Measurements from ENCODE around the gene REP15. TPM values are rescaled to one million over a fixed set of nuclear protein-coding genes. Genes with fewer than 3 reads are reported as not detected.

The REP15 gene
- total and polyA plus RNA-seq, 12 donors: 3.2 to 10.6 (median 5.9) TPM

GRCh38 chr12:27686147-27686546, 10.1 kb upstream of the REP15 start:
- ATAC-seq (no peak), DNase-seq (no peak)
- no peak for TF ChIP-seq CTCF (IDR thresholded peaks at IDR 0.05)
- Histone ChIP-seq H3K4me1 (no peaks in the 10 kb centered on the region), H3K27ac (peak overlapping the region in 1 of 10 donors; percentile 3), H3K36me3 (peaks cover 0 to 100% (median 74%) of the 10 kb centered on the region in 9 donors), H3K4me3 (no peak overlapping the region), H3K9me3 (no peaks in the 10 kb centered on the region), H3K27me3 (no peaks in the 10 kb centered on the region)
- intact Hi-C loops (cut with DNase I): loop anchor here in 2 of 10 donors (10.0 kb wide), 2 partner anchors 351 to 371 kb away; partner anchors contain the start of gene BMAL2 (in 1 of the 2)

GRCh38 chr12:27688671-27689070, 7.6 kb upstream of the REP15 start:
- no peak overlapping the region for H3K27ac ChIP-seq
- H3K9me3 ChIP-seq: no peaks in the 10 kb centered on the region
- 92 to 95% methylated on average over 3 of the region's 3 CpGs for WGBS, 2 donors
- DNase-seq: no peak
- H3K4me3 ChIP-seq: no peak overlapping the region
- H3K36me3 ChIP-seq: peaks cover 0 to 100% (median 82%) of the 10 kb centered on the region in 9 donors
- ATAC-seq: no peak
- no peaks in the 10 kb centered on the region for H3K4me1 ChIP-seq
- TF ChIP-seq CTCF (IDR thresholded peaks at IDR 0.05): no peak
- H3K27me3 ChIP-seq: no peaks in the 10 kb centered on the region
- intact Hi-C loops (cut with DNase I): loop anchor here in 2 of 10 donors (10.0 kb wide), 2 partner anchors 354 to 374 kb away; partner anchors contain the start of gene BMAL2 (in 1 of the 2)

- TF ChIP-seq CTCF (IDR thresholded peaks at IDR 0.05): no peak
- no peak for DNase-seq
- Histone ChIP-seq H3K27me3 (no peaks in the 10 kb centered on the region), H3K27ac (no peak overlapping the region), H3K4me1 (no peaks in the 10 kb centered on the region), H3K9me3 (no peaks in the 10 kb centered on the region), H3K36me3 (peaks cover 0 to 100% (median 90%) of the 10 kb centered on the region in 9 donors), H3K4me3 (no peak overlapping the region)
- ATAC-seq: peak in 1 of 8 donors; percentile 45
- intact Hi-C loops (cut with DNase I): loop anchor here in 2 of 10 donors (10.0 kb wide), 2 partner anchors 355 to 375 kb away; partner anchors contain the start of gene BMAL2 (in 1 of the 2)
- 95% methylated on average over 13 of the region's 13 CpGs for WGBS, 2 donors
These were observed 6.6 kb upstream of the REP15 start for GRCh38 chr12:27689558-27690180.

- TF ChIP-seq CTCF (IDR thresholded peaks at IDR 0.05): no peak
- 90 to 97% methylated on average over 2 of the region's 2 CpGs for WGBS, 2 donors
- Histone ChIP-seq H3K27ac (no peak overlapping the region), H3K9me3 (no peaks in the 10 kb centered on the region), H3K4me3 (no peak overlapping the region), H3K27me3 (no peaks in the 10 kb centered on the region), H3K36me3 (peaks cover 0 to 97% (median 77%) of the 10 kb centered on the region in 9 donors), H3K4me1 (no peaks in the 10 kb centered on the region)
- DNase-seq (no peak), ATAC-seq (no peak)
- intact Hi-C loops (cut with DNase I): no loop called here
These were observed 2.8 kb upstream of the REP15 start for GRCh38 chr12:27693403-27693802.
